IPS DF 6.9 (cell line): Measurements from ENCODE around the gene PDE4D.

ENCODE experiments used
- DNase-seq: peaks from one replicate; pipeline ENCODE4 v3.0.0-alpha.2; 2013; ENCODE audit warnings: low read depth, low spot score
- H3K27ac ChIP-seq: one replicate; pipeline ENCODE4 v1.5.1; 2013; ENCODE audit warnings: low read length, control low read depth
- H3K27me3 ChIP-seq: 2 replicates; pipeline ENCODE4 v1.6.1; 2013; ENCODE audit warnings: mild to moderate bottlenecking, low read length; ENCODE audit not compliant: control insufficient read depth, insufficient read depth
- H3K36me3 ChIP-seq: 2 replicates; pipeline ENCODE4 v1.6.1; 2013; ENCODE audit warnings: low read length; ENCODE audit not compliant: control insufficient read depth, insufficient read depth
- H3K4me1 ChIP-seq: 2 replicates; pipeline ENCODE4 v1.6.1; 2013; ENCODE audit warnings: low read length; ENCODE audit not compliant: control insufficient read depth, insufficient read depth
- H3K4me3 ChIP-seq: 2 replicates; pipeline ENCODE4 v1.5.1; 2013; ENCODE audit warnings: mild to moderate bottlenecking, low read length
- H3K9me3 ChIP-seq: 2 replicates; pipeline ENCODE4 v1.6.1; 2013; ENCODE audit warnings: low read length, inconsistent platforms; ENCODE audit not compliant: control insufficient read depth, insufficient read depth
- WGBS: extraction: QIAGEN DNeasy Blood & Tissue Kit; methylation state at CpG from one replicate; pipeline ENCODE4 v1.1.7; 2013; ENCODE audit warnings: mixed read lengths, missing lambda C conversion rate; ENCODE audit not compliant: insufficient read length, insufficient coverage; 5-methylcytosine and 5-hydroxymethylcytosine counted together

The PDE4D gene

GRCh38 chr5:58986281-58986680, 907.2 kb downstream of the PDE4D start:
- no peaks in the 10 kb centered on the region for H3K4me1 ChIP-seq
- no peaks in the 10 kb centered on the region for H3K36me3 ChIP-seq
- DNase-seq, result no peak
- no peak overlapping the region for H3K27ac ChIP-seq
- H3K9me3 ChIP-seq, result no peaks in the 10 kb centered on the region
- WGBS, result no CpG with 5 or more reads among the region's 8 CpGs
- H3K27me3 ChIP-seq, result no peaks in the 10 kb centered on the region
- no peak overlapping the region for H3K4me3 ChIP-seq

DNA sequence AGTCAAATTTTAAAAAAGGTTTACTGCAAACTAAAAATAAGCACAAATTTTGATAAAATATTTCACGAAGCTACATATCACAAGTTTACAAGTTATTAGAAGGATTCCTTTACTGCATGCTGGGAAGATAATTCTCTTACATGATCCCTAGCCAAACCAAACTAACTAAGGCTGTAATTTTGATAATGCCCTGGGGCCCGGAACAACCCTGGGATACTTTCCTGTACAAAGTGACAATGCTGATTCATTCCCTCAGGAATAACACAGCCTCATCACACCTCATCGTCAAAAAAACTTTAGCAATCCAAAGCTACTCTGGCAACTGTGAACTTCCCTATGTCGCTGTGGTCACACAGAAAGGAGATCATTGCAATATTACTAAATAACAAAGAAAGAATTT, 907.8 kb downstream of the PDE4D start:
- Histone ChIP-seq H3K27me3 (no peaks in the 10 kb centered on the region), H3K27ac (no peak overlapping the region), H3K4me1 (no peaks in the 10 kb centered on the region), H3K9me3 (no peaks in the 10 kb centered on the region), H3K4me3 (no peak overlapping the region), H3K36me3 (no peaks in the 10 kb centered on the region)
- WGBS, result no CpG with 5 or more reads among the region's 4 CpGs
- no peak for DNase-seq

- H3K4me1 ChIP-seq, result no peaks in the 10 kb centered on the region
- H3K4me3 ChIP-seq, result no peak overlapping the region
- no peak for DNase-seq
- no peak overlapping the region for H3K27ac ChIP-seq
- no peaks in the 10 kb centered on the region for H3K36me3 ChIP-seq
- WGBS, result no CpG with 5 or more reads among the region's 4 CpGs
- no peaks in the 10 kb centered on the region for H3K27me3 ChIP-seq
- H3K9me3 ChIP-seq, result no peaks in the 10 kb centered on the region
Observed at GRCh38 chr5:58985311-58985710, 908.2 kb downstream of the PDE4D start.

- Histone ChIP-seq H3K9me3 (no peaks in the 10 kb centered on the region), H3K4me3 (no peak overlapping the region), H3K27ac (no peak overlapping the region), H3K27me3 (no peaks in the 10 kb centered on the region), H3K36me3 (no peaks in the 10 kb centered on the region), H3K4me1 (no peaks in the 10 kb centered on the region)
- no peak for DNase-seq
Observed at GRCh38 chr5:58983526-58984452, 909.7 kb downstream of the PDE4D start.

DNA sequence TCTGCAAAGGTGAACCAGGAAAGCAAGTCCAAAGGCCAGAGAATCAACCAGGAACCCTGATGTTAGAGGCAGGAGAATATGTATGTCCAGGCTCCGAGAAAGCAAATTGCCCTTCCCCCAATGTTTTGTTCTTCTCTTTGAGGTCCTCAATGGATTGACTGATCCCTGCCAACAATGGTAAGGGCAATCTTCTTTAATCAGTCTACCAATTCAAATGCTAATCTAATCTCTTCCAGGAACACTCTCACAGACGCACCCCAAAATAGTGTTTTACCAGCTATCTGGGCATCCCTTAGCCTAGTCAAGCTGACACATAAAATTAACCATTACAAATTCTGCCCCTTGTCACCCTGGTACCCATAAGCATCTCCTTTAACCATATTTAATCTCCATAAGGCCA, 912.6 kb downstream of the PDE4D start:
- no CpG with 5 or more reads among the region's 2 CpGs for WGBS
- H3K9me3 ChIP-seq, result no peaks in the 10 kb centered on the region
- no peak for DNase-seq
- no peak overlapping the region for H3K4me3 ChIP-seq
- H3K36me3 ChIP-seq, result no peaks in the 10 kb centered on the region
- H3K27me3 ChIP-seq, result no peaks in the 10 kb centered on the region
- H3K4me1 ChIP-seq, result no peaks in the 10 kb centered on the region
- H3K27ac ChIP-seq, result no peak overlapping the region

GRCh38 chr5:58979090-58979489, 914.4 kb downstream of the PDE4D start:
- no peak for DNase-seq

GRCh38 chr5:58974601-58975000, 918.9 kb downstream of the PDE4D start:
- no peak overlapping the region for H3K4me3 ChIP-seq
- H3K27ac ChIP-seq, result no peak overlapping the region
- no peaks in the 10 kb centered on the region for H3K27me3 ChIP-seq
- no peak for DNase-seq
- H3K36me3 ChIP-seq, result no peaks in the 10 kb centered on the region
- no peaks in the 10 kb centered on the region for H3K9me3 ChIP-seq
- no peaks in the 10 kb centered on the region for H3K4me1 ChIP-seq
- WGBS, result no CpG with 5 or more reads among the region's 5 CpGs

More at GRCh38 chr5:58979090-58979489, 914.4 kb downstream of the PDE4D start:
- Histone ChIP-seq H3K27me3 (no peaks in the 10 kb centered on the region), H3K36me3 (no peaks in the 10 kb centered on the region), H3K4me3 (no peak overlapping the region), H3K4me1 (no peaks in the 10 kb centered on the region), H3K9me3 (no peaks in the 10 kb centered on the region), H3K27ac (no peak overlapping the region)

GRCh38 chr5:58974083-58974482, 919.4 kb downstream of the PDE4D start:
- DNase-seq, result no peak

GRCh38 chr5:58972301-58972700, 921.2 kb downstream of the PDE4D start:
- Histone ChIP-seq H3K4me1 (no peaks in the 10 kb centered on the region), H3K27me3 (no peaks in the 10 kb centered on the region), H3K4me3 (no peak overlapping the region), H3K36me3 (no peaks in the 10 kb centered on the region), H3K27ac (no peak overlapping the region), H3K9me3 (no peaks in the 10 kb centered on the region)
- WGBS, result no CpG with 5 or more reads among the region's 1 CpG
- no peak for DNase-seq

More at GRCh38 chr5:58974083-58974482, 919.4 kb downstream of the PDE4D start:
- H3K27ac ChIP-seq, result no peak overlapping the region
- no peak overlapping the region for H3K4me3 ChIP-seq
- no peaks in the 10 kb centered on the region for H3K27me3 ChIP-seq
- no peaks in the 10 kb centered on the region for H3K4me1 ChIP-seq
- no CpG with 5 or more reads among the region's 5 CpGs for WGBS
- H3K9me3 ChIP-seq, result no peaks in the 10 kb centered on the region
- no peaks in the 10 kb centered on the region for H3K36me3 ChIP-seq

GRCh38 chr5:58970766-58971165, 922.8 kb downstream of the PDE4D start:
- no CpG with 5 or more reads among the region's 2 CpGs for WGBS
- Histone ChIP-seq H3K4me3 (no peak overlapping the region), H3K9me3 (no peaks in the 10 kb centered on the region), H3K27ac (no peak overlapping the region), H3K27me3 (no peaks in the 10 kb centered on the region), H3K4me1 (no peaks in the 10 kb centered on the region), H3K36me3 (no peaks in the 10 kb centered on the region)
- no peak for DNase-seq

DNA sequence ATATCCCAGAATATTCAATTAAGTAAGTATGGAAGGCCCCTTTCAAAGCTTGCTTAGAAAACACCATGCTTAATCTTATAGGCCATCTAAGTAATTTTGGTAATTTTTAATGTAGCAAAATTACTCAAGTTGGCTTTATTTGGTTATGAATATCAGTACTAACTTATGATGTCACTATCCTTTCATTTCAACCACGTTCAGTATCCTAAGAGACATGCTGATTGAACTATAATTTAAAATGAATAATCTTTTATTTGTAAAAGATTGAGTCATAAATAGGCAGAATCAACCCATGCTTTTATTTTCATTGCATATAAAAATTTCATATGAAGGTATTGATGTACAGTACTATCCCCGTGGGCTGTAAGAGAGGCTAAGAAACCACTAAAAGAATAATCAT, 923.7 kb downstream of the PDE4D start:
- H3K27ac ChIP-seq, result no peak overlapping the region
- H3K4me3 ChIP-seq, result no peak overlapping the region
- DNase-seq, result no peak
- H3K9me3 ChIP-seq, result no peaks in the 10 kb centered on the region
- no CpG with 5 or more reads among the region's 2 CpGs for WGBS
- H3K27me3 ChIP-seq, result no peaks in the 10 kb centered on the region
- H3K4me1 ChIP-seq, result no peaks in the 10 kb centered on the region
- H3K36me3 ChIP-seq, result no peaks in the 10 kb centered on the region
